HuH-7 (cell line): ENCODE measurements around the gene SPACA5B.
"Not testable (repeated sequence)": the region's sequence is repeated elsewhere in the genome, so short reads cannot be mapped to it uniquely, and the experiment has no call there.

Experiments used
- DNase-seq: peaks from one replicate; pipeline ENCODE4 v3.0.0; 2011; ENCODE audit warnings: low spot score

Gene SPACA5B

GRCh38 chrX:48130326-48130725, at the start of gene SPACA5B:
TSS of gene SPACA5B (plus strand) at chrX:48130626. CDS start at chrX:48130688, 62 bp downstream.
- DNase-seq, result not testable (repeated sequence)

- peak; percentile 17 for DNase-seq
These were observed 47.2 kb upstream of the SPACA5B start for GRCh38 chrX:48083212-48083611.

- no peak for DNase-seq
These were observed 46.7 kb upstream of the SPACA5B start for GRCh38 chrX:48083706-48084105.

- DNase-seq, result no peak
These were observed 44.3 kb upstream of the SPACA5B start for GRCh38 chrX:48086082-48086481.

GRCh38 chrX:48090123-48090522, 40.3 kb upstream of the SPACA5B start:
- no peak for DNase-seq

DNA sequence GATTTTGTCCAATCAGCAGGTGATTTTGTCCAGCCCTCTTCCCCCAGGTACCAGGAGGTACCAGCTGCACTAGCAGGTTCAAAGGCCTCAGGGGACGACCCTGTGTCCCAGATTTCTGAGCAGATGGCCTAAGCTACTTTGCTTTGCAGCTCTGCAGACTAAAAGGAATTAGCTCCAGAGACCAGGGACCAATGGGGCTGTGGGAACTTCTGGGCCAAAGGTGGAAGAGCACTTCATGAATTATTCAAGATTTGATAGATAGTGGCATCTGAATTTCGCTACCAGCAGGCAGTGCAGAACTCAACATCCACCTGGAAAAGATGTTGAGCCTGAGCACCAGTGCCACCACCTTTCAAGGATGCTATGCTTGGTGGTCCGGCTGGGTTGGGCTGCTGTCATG, 37.9 kb upstream of the SPACA5B start:
- not testable (repeated sequence) for DNase-seq

- no peak for DNase-seq
These were observed 29.0 kb upstream of the SPACA5B start for GRCh38 chrX:48101443-48101842.

GRCh38 chrX:48102874-48103374, 27.5 kb upstream of the SPACA5B start:
- no peak for DNase-seq

DNA sequence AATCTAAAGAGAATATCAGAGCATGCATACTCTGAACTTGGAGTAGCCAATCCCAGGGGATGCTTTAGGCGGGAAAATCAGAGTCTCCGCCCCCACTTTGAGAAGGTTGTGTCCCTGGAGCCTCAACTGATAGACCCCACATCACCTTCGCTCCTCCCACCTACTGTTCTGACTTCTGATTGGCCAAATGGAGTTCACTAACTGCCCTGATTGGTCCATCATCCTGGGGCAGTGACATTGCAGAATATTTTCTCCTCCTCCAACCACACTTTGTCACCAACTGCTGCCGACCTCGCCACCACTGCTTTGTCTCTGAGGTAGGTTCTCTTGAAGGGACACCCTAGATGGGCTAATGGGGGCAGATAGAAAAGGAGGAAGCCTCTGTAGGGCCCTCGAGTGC, 22.7 kb upstream of the SPACA5B start:
- DNase-seq, result no peak

GRCh38 chrX:48125286-48125685, 5.1 kb upstream of the SPACA5B start:
- DNase-seq, result not testable (repeated sequence)

DNA sequence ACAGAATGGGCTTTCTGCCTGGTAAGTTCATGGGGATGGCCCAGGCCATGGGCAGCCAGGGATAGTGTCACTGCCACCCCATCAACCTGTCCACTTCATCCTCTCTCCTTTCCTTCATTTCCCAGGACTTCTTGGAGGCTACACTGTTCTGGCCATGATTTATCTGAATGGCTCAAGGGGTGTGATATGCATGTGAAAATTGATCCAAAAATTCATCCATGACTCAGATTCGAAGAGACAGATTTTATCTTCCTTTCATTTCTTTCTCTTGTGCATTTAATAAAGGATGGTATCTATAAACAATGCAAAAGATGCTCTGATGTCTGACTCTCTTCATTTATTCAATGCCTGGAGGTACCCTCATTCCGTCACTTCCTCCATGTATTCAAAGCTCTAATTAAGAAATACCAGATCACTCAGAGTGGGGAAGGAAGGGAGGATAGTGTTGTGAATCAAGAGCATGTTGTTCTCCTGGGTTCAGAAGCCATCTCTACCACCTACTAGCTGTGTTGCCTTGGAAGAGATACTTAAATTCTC, 1.9 kb downstream of the SPACA5B start:
- DNase-seq, result not testable (repeated sequence)

- DNase-seq, result not testable (repeated sequence)
These were observed 8.7 kb downstream of the SPACA5B start for GRCh38 chrX:48139076-48139475.

DNA sequence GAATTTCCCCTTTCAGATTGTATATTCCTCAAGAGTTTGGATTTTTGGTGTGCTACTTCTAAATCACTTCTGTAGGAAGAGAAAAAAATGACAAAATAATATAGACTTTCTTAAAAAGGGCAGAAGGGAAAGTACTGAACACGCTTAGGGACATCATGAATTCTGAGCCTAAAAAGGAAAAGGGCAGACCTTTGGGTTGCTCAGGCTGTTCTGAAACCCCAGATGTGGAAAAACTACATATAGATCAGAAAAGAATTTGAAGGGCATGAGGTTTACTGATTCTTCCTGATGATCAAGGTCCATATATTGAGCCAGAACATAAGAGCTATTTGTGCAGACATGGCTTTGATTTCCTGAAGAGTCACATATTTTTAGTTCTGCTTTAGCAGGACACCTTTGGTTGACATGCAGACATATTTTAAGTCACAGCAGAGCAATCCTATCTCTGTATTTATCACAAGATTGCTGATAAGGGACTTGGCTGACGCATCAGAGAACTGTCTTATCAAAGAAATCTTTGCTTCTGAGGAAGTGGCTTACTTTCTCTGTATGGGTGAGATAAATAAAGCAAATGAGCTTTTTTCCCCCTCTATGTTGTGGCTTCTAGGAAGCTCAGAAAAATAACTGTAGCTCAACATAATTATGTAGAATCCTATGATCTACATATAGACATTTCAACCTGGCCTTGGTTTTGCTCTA, 11.5 kb downstream of the SPACA5B start:
- not testable (repeated sequence) for DNase-seq

GRCh38 chrX:48142697-48143096, 12.3 kb downstream of the SPACA5B start:
- DNase-seq, result not testable (repeated sequence)

- DNase-seq, result no peak
These were observed 23.3 kb downstream of the SPACA5B start for GRCh38 chrX:48153769-48154168.

DNA sequence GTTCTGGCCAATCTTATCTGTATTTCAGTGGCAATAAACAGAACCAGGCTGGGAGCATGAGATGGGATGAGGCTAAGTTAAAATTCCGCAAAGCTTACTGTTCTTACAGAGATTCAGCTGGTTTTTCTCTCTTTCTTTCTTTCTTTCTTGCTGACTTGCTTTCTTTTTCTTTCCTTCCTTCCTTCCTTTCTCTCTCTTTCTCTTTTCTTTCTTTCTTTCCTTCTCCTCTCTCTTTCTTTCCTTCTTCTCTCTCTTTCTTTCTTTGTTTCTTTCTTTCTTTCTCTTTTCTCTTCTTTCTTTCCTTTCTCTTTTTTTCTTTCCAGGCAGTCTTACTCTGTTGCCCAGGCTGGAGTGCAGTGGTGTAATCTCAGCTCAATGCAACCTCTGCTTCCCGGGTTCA, 24.4 kb downstream of the SPACA5B start:
- DNase-seq, result no peak

DNA sequence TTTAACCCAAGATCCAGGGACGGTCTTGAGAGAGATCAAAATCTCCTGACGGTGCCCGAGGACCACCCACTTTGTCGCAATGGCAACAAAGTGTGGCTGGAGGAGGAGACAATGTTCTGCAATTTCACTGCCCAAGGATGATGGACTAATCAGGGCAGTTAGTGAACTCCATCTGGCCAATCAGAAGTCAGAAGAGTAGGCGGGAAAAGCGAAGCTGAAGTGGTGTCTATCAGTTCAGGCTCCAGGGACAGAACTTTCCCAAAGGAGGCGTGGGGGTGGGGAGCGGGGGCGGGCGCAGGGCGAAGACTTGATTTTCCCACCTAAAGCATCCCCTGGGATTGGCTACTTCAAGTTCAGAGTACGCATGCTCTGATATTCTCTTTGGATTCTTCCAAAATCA, 25.6 kb downstream of the SPACA5B start:
- DNase-seq, result no peak

- DNase-seq, result no peak
These were observed 34.8 kb downstream of the SPACA5B start for GRCh38 chrX:48165241-48165640.

GRCh38 chrX:48166322-48166721, 35.9 kb downstream of the SPACA5B start:
- not testable (repeated sequence) for DNase-seq

GRCh38 chrX:48179691-48180090, 49.3 kb downstream of the SPACA5B start:
- no peak for DNase-seq

GRCh38 chrX:48180811-48181210, 50.4 kb downstream of the SPACA5B start:
- DNase-seq, result no peak

- not testable (repeated sequence) for DNase-seq
These were observed 51.5 kb downstream of the SPACA5B start for GRCh38 chrX:48181882-48182281.
